Measurements from ENCODE around the gene PRKAR2B. TPM values are rescaled to one million over a fixed set of nuclear protein-coding genes. Genes with fewer than 3 reads are reported as not detected.
"Not testable (repeated sequence)": the region's sequence is repeated elsewhere in the genome, so short reads cannot be mapped to it uniquely, and the experiment has no call there.

The PRKAR2B gene
- total and polyA plus RNA-seq, 8 donors = 4.3 to 15.0 (median 11.9) TPM

GRCh38 chr7:107037717-107038603, 6.5 kb upstream of the PRKAR2B start:
- no peak for DNase-seq

GRCh38 chr7:107039199-107039900, 5.2 kb upstream of the PRKAR2B start:
- Histone ChIP-seq H3K27ac (no peak overlapping the region), H3K4me1 (peaks cover 3 to 7% of the 10 kb centered on the region in 2 donors), H3K4me3 (no peak overlapping the region), H3K27me3 (no peaks in the 10 kb centered on the region), H3K9me3 (peaks cover 0 to 7% of the 10 kb centered on the region in 2 donors), H3K36me3 (no peaks in the 10 kb centered on the region)
- intact Hi-C loops (cut with DNase I) = no loop called here
- ATAC-seq (no peak), DNase-seq (no peak)
- TF ChIP-seq CTCF (IDR thresholded peaks at IDR 0.05) = no peak

More at GRCh38 chr7:107037717-107038603, 6.5 kb upstream of the PRKAR2B start:
- intact Hi-C loops (cut with DNase I) = no loop called here
- peaks cover 0 to 7% of the 10 kb centered on the region in 2 donors for H3K9me3 ChIP-seq
- H3K27me3 ChIP-seq = no peaks in the 10 kb centered on the region
- H3K27ac ChIP-seq = no peak overlapping the region
- TF ChIP-seq CTCF (IDR thresholded peaks at IDR 0.05) = no peak
- no peaks in the 10 kb centered on the region for H3K36me3 ChIP-seq
- no peaks in the 10 kb centered on the region for H3K4me1 ChIP-seq
- no peak overlapping the region for H3K4me3 ChIP-seq
- no peak for ATAC-seq

DNA sequence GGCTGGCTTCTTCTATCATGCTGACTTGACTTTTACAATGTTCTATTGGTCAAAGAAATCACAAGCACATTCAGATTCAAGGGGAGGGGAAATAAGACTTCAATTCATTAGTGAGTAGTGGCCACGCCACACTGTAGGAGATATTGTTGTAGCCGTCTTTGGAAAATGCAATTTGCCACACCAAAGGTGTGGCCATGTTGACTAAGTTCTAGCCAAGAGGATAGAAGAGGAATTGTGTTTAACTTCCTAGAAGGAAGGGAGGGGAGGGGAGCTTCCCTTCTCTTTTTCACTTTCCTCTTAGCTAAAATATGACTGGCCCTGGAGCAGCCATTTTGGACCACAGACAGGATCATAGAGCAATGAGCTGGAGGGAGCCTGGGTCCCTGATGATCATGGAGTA, 3.4 kb upstream of the PRKAR2B start:
- DNase-seq (no peak), ATAC-seq (no peak)
- peaks cover 0 to 13% of the 10 kb centered on the region in 2 donors for H3K27me3 ChIP-seq
- no peak for TF ChIP-seq CTCF (IDR thresholded peaks at IDR 0.05)
- H3K27ac ChIP-seq = no peak overlapping the region
- peaks cover 3 to 21% of the 10 kb centered on the region in 2 donors for H3K4me1 ChIP-seq
- intact Hi-C loops (cut with DNase I) = no loop called here
- H3K36me3 ChIP-seq = no peaks in the 10 kb centered on the region
- no peak overlapping the region for H3K4me3 ChIP-seq
- H3K9me3 ChIP-seq = peaks cover 0 to 6% of the 10 kb centered on the region in 2 donors

DNA sequence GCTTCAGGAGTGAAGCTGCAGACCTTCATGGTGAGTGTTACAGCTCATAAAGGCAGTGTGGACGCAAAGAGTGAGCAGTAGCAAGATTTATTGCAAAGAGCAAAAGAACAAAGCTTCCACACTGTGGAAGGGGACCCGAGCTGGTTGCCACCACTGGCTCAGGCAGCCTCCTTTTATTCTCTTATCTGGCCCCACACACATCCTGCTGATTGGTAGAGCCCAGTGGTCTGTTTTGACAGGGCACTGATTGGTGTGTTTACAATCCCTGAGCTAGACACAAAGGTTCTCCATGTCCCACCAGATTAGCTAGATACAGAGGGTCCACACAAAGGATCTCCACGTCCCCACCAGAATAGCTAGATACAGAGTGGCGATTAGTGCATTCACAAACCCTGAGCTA, 2.7 kb upstream of the PRKAR2B start:
- intact Hi-C loops (cut with DNase I); H3K4me3 ChIP-seq: not testable (repeated sequence)
- peaks cover under 1 to 20% of the 10 kb centered on the region in 2 donors for H3K27me3 ChIP-seq

DNA sequence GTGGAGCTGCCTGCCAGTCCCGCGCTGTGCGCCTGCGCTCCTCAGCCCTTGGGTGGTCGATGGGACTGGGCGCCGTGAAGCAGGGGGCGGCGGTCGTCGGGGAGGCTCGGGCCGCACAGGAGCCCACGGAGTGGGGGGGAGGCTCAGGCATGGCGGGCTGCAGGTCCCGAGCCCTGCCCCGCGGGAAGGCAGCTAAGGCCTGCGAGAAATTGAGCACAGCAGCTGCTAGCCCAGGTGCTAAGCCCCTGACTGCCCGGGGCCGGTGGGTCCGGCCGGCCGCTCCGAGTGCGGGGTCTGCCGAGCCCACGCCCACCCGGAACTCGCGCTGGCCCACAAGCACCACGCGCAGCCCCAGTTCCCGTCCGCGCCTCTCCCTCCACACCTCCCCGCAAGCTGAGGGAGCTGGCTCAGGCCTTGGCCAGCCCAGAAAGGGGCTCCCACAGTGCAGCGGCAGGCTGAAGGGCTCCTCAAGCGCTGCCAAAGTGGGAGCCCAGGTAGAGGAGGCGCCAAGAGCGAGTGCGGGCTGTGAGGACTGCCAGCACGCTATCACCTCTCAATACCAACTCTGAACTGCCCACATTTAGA, 2.1 kb upstream of the PRKAR2B start:
- H3K4me3 ChIP-seq; ATAC-seq; H3K36me3 ChIP-seq; intact Hi-C loops (cut with DNase I); H3K9me3 ChIP-seq; H3K27ac ChIP-seq: not testable (repeated sequence)
- DNase-seq = peak in 1 of 4 donors; percentile 64
- Histone ChIP-seq H3K4me1 (peaks cover 3 to 25% of the 10 kb centered on the region in 2 donors), H3K27me3 (peaks cover 3 to 27% of the 10 kb centered on the region in 2 donors)

More for the DNA sequence above, 2.7 kb upstream of the PRKAR2B start:
- H3K4me1 ChIP-seq = peaks cover 3 to 25% of the 10 kb centered on the region in 2 donors
- not testable (repeated sequence) for DNase-seq, ATAC-seq, H3K36me3 ChIP-seq, H3K27ac ChIP-seq, H3K9me3 ChIP-seq

DNA sequence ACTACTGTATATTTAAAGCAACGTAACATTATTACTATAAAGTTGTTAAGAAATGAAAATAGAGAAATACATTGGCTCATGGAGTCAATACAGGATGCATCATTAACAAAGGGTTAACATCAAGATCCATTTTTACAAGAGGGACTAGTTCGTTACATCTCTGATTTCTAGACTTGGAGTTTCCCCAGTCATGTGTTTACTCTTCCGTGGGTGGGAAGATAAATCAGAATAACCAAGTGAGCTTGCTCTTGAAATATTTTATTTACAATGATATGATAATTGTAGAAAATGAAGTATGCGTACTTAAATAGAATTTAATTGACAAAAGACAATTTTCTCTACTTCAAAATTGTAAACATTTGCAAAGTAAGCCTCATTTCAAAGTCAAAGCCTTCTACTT, 1.0 kb upstream of the PRKAR2B start:
- no peaks in the 10 kb centered on the region for H3K9me3 ChIP-seq
- no peak for TF ChIP-seq CTCF (IDR thresholded peaks at IDR 0.05)
- H3K27me3 ChIP-seq = peaks cover 3 to 32% of the 10 kb centered on the region in 2 donors
- H3K27ac ChIP-seq = peak overlapping the region in 1 of 2 donors; percentile 60
- H3K4me1 ChIP-seq = peaks cover 3 to 25% of the 10 kb centered on the region in 2 donors
- no peak overlapping the region for H3K4me3 ChIP-seq
- DNase-seq (no peak), ATAC-seq (no peak)
- intact Hi-C loops (cut with DNase I) = no loop called here
- no peaks in the 10 kb centered on the region for H3K36me3 ChIP-seq
